ENCODE results near the gene OFD1. TPM values are rescaled to one million over a fixed set of nuclear protein-coding genes. Genes with fewer than 3 reads are reported as not detected.

OFD1 gene
- total and polyA plus RNA-seq, 8 donors, result 19.1 to 79.1 (median 59.4) TPM

- no peak for TF ChIP-seq CTCF (IDR thresholded peaks at IDR 0.05)
- Histone ChIP-seq H3K27ac (no peak overlapping the region), H3K27me3 (peaks cover 0 to 5% of the 10 kb centered on the region in 2 donors), H3K4me3 (no peak overlapping the region), H3K9me3 (no peaks in the 10 kb centered on the region), H3K4me1 (peaks cover 6 to 27% of the 10 kb centered on the region in 2 donors), H3K36me3 (no peaks in the 10 kb centered on the region)
- DNase-seq, result no peak
- intact Hi-C loops (cut with DNase I), result no loop called here
- no peak for ATAC-seq
Measured at GRCh38 chrX:13702111-13702789, 32.3 kb upstream of the OFD1 start.

- intact Hi-C loops (cut with DNase I), result no loop called here
- Histone ChIP-seq H3K36me3 (no peaks in the 10 kb centered on the region), H3K9me3 (no peaks in the 10 kb centered on the region), H3K27ac (no peak overlapping the region), H3K4me3 (no peak overlapping the region), H3K27me3 (peaks cover 0 to 5% of the 10 kb centered on the region in 2 donors), H3K4me1 (peaks cover 6 to 18% of the 10 kb centered on the region in 2 donors)
- DNase-seq (no peak), ATAC-seq (no peak)
- no peak for TF ChIP-seq CTCF (IDR thresholded peaks at IDR 0.05)
Measured at GRCh38 chrX:13703135-13703534, 31.4 kb upstream of the OFD1 start.

- no peak for DNase-seq
- peaks cover 5 to 15% of the 10 kb centered on the region in 2 donors for H3K4me1 ChIP-seq
- H3K4me3 ChIP-seq, result no peak overlapping the region
- H3K27me3 ChIP-seq, result peaks cover 0 to 5% of the 10 kb centered on the region in 2 donors
- H3K9me3 ChIP-seq, result no peaks in the 10 kb centered on the region
- H3K36me3 ChIP-seq, result no peaks in the 10 kb centered on the region
- ATAC-seq, result no peak
- intact Hi-C loops (cut with DNase I), result no loop called here
- no peak overlapping the region for H3K27ac ChIP-seq
- TF ChIP-seq CTCF (IDR thresholded peaks at IDR 0.05), result no peak
Measured at GRCh38 chrX:13703589-13703988, 31.0 kb upstream of the OFD1 start.

GRCh38 chrX:13711141-13711540 lies 23.4 kb upstream of the OFD1 start:
- H3K27ac ChIP-seq, result no peak overlapping the region
- peaks cover 0 to 11% of the 10 kb centered on the region in 2 donors for H3K36me3 ChIP-seq
- H3K27me3 ChIP-seq, result no peaks in the 10 kb centered on the region
- H3K9me3 ChIP-seq, result no peaks in the 10 kb centered on the region
- TF ChIP-seq CTCF (IDR thresholded peaks at IDR 0.05), result no peak
- DNase-seq (no peak), ATAC-seq (no peak)
- no peak overlapping the region for H3K4me3 ChIP-seq
- H3K4me1 ChIP-seq, result no peaks in the 10 kb centered on the region
- intact Hi-C loops (cut with DNase I), result no loop called here

- DNase-seq (no peak), ATAC-seq (no peak)
- TF ChIP-seq CTCF (IDR thresholded peaks at IDR 0.05), result no peak
- H3K27ac ChIP-seq, result no peak overlapping the region
- no peaks in the 10 kb centered on the region for H3K9me3 ChIP-seq
- no peaks in the 10 kb centered on the region for H3K27me3 ChIP-seq
- no peaks in the 10 kb centered on the region for H3K4me1 ChIP-seq
- no peak overlapping the region for H3K4me3 ChIP-seq
- H3K36me3 ChIP-seq, result peaks cover 0 to 14% of the 10 kb centered on the region in 2 donors
- intact Hi-C loops (cut with DNase I), result no loop called here
Measured at GRCh38 chrX:13716455-13716854, 18.1 kb upstream of the OFD1 start.
